IMR-90 (cell line): ENCODE measurements around the gene QSOX2. TPM values are rescaled to one million over a fixed set of nuclear protein-coding genes. Genes with fewer than 3 reads are reported as not detected.

Experiments
- ATAC-seq: fragments of 200-7000 bp; cut with Tn5 transposase; 2 replicates; pipeline ENCODE4 v1.9.1; 2020; ENCODE audit warnings: low read depth, mild to moderate bottlenecking, moderate library complexity
- BruUV-seq: library from RNA; stranded (reverse); fragments of 400-500 nt; replicated peaks from 2 replicates; lab custom pipeline; 2021; lab: Mats Ljungman, UMichigan
- CTCF ChIA-PET: fragments of 300-600 bp; formaldehyde crosslinking; extraction: SDS; loops from one replicate; lab custom pipeline; 2021; ENCODE audit warnings: antibody characterized with exemption; lab: Yijun Ruan, JAX
- POLR2A ChIA-PET: fragments of 300-600 bp; sonication (Branson Sonifier 250); formaldehyde crosslinking; loops from one replicate; lab custom pipeline; 2022; ENCODE audit warnings: antibody characterized with exemption; ENCODE audit not compliant: unreplicated experiment; lab: Charles Lee
- DNase-seq: peaks from one replicate; pipeline ENCODE4 v3.0.0; 2013
- H2AFZ ChIP-seq: replicated peaks from 2 replicates; pipeline ENCODE3; 2013; ENCODE audit warnings: low read length, mild to moderate bottlenecking; ENCODE audit not compliant: poor library complexity
- H2AK5ac ChIP-seq: 2 replicates; pipeline ENCODE4 v1.6.1; 2013; ENCODE audit warnings: low read depth, low read length, inconsistent platforms
- H2AK9ac ChIP-seq: replicated peaks from 2 replicates; pipeline ENCODE3; 2013; ENCODE audit warnings: mild to moderate bottlenecking, low read depth, low read length, moderate library complexity; ENCODE audit not compliant: poor library complexity
- H2BK120ac ChIP-seq: 2 replicates; pipeline ENCODE4 v1.6.1; 2013; ENCODE audit warnings: low read depth, low read length, inconsistent platforms
- H2BK15ac ChIP-seq: 3 replicates; pipeline ENCODE4 v1.6.1; 2013; ENCODE audit warnings: low read depth, low read length, inconsistent platforms
- H2BK20ac ChIP-seq: 2 replicates; pipeline ENCODE4 v1.6.1; 2013; ENCODE audit warnings: low read depth, mild to moderate bottlenecking, inconsistent platforms, low read length, moderate library complexity
- H2BK5ac ChIP-seq: 2 replicates; pipeline ENCODE4 v1.6.1; 2013; ENCODE audit warnings: mild to moderate bottlenecking, low read depth, low read length, inconsistent platforms; ENCODE audit not compliant: poor library complexity, severe bottlenecking
- H3K14ac ChIP-seq: replicated peaks from 2 replicates; pipeline ENCODE4 v1.6.1; 2013; ENCODE audit warnings: low read depth, low read length, inconsistent platforms
- H3K18ac ChIP-seq: 2 replicates; pipeline ENCODE4 v1.6.1; 2013; ENCODE audit warnings: low read depth, low read length, control low read depth
- H3K23ac ChIP-seq: 2 replicates; pipeline ENCODE4 v1.6.1; 2013; ENCODE audit warnings: low read depth, low read length, inconsistent platforms
- H3K27ac ChIP-seq: 2 replicates; pipeline ENCODE4 v1.5.1; 2013; ENCODE audit warnings: mild to moderate bottlenecking, control low read depth, low read length; ENCODE audit not compliant: insufficient read depth
- H3K27me3 ChIP-seq: 2 replicates; pipeline ENCODE4 v1.6.1; 2013; ENCODE audit warnings: low read length; ENCODE audit not compliant: control insufficient read depth, insufficient read depth
- H3K36me3 ChIP-seq: 2 replicates; pipeline ENCODE4 v1.6.1; 2013; ENCODE audit warnings: low read length, mixed read lengths; ENCODE audit not compliant: control insufficient read depth, insufficient read depth
- H3K4ac ChIP-seq: 2 replicates; pipeline ENCODE4 v1.6.1; 2013; ENCODE audit warnings: low read depth, low read length, inconsistent platforms
- H3K4me1 ChIP-seq: 2 replicates; pipeline ENCODE4 v1.6.1; 2013; ENCODE audit warnings: low read length, mixed read lengths; ENCODE audit not compliant: control insufficient read depth, insufficient read depth
- H3K4me2 ChIP-seq: 2 replicates; pipeline ENCODE4 v1.6.1; 2013; ENCODE audit warnings: low read depth, mild to moderate bottlenecking, control low read depth, low read length, moderate library complexity
- H3K4me3 ChIP-seq: 2 replicates; pipeline ENCODE4 v1.5.1; 2013; ENCODE audit warnings: low read depth, mild to moderate bottlenecking, control low read depth, low read length, moderate library complexity; ENCODE audit not compliant: insufficient read depth
- H3K56ac ChIP-seq: 2 replicates; pipeline ENCODE4 v1.6.1; 2013; ENCODE audit warnings: low read length, inconsistent platforms; ENCODE audit not compliant: insufficient read depth; ENCODE audit errors: extremely low read depth
- H3K79me1 ChIP-seq, 2 experiments: 2 replicates each; pipeline ENCODE4 v1.6.1; 2013; ENCODE audit warnings: low read length in 2 of 2, inconsistent platforms in 1 of 2, low read depth in 1 of 2
- H3K9ac ChIP-seq: 2 replicates; pipeline ENCODE4 v1.6.1; 2013; ENCODE audit warnings: low read depth, low read length, control low read depth
- H3K9me1 ChIP-seq: 2 replicates; pipeline ENCODE4 v1.6.1; 2013; ENCODE audit warnings: low read length, inconsistent platforms; ENCODE audit not compliant: insufficient read depth
- H3K9me3 ChIP-seq: 2 replicates; pipeline ENCODE4 v1.6.1; 2013; ENCODE audit warnings: low read length; ENCODE audit not compliant: control insufficient read depth, insufficient read depth
- H4K20me1 ChIP-seq: 2 replicates; pipeline ENCODE4 v1.6.1; 2013; ENCODE audit warnings: low read length, inconsistent platforms; ENCODE audit not compliant: insufficient read depth
- H4K5ac ChIP-seq: 2 replicates; pipeline ENCODE4 v1.6.1; 2013; ENCODE audit warnings: mild to moderate bottlenecking, low read depth, low read length, control low read depth
- H4K8ac ChIP-seq, 2 experiments: 2 replicates each; pipeline ENCODE4 v1.6.1; 2013; ENCODE audit warnings: low read depth in 2 of 2, low read length in 2 of 2, control low read depth in 1 of 2, inconsistent platforms in 1 of 2
- H4K91ac ChIP-seq: 2 replicates; pipeline ENCODE4 v1.6.1; 2013; ENCODE audit warnings: low read depth, low read length, inconsistent platforms; ENCODE audit not compliant: insufficient read depth
- CTCF ChIP-seq: conservative IDR thresholded peaks from 2 replicates; pipeline ENCODE4 v1.5.1; 2012; ENCODE audit warnings: mild to moderate bottlenecking, low read depth, low read length, improper control_type of control experiment
- MAZ ChIP-seq: IDR thresholded peaks from 2 replicates; pipeline ENCODE4 v1.6.1; 2012; ENCODE audit warnings: low read depth, mild to moderate bottlenecking, low read length, improper control_type of control experiment, moderate library complexity, borderline replicate concordance
- WGBS, 2 experiments: methylation state at CpG; one replicate each; pipeline versions ENCODE4 v1.1.5 to v1.1.7; 2013; ENCODE audit warnings: missing lambda C conversion rate in 2 of 2; ENCODE audit not compliant: insufficient read length in 1 of 2; ENCODE audit errors: extremely low coverage in 2 of 2; 5-methylcytosine and 5-hydroxymethylcytosine counted together
- dilution Hi-C: fragments of 300-500 bp; cut with HindIII; formaldehyde crosslinking; loops from one replicate; pipeline ENCODE4 v1.14.3; 2018; ENCODE audit warnings: low sequenced_read_pairs; ENCODE audit not compliant: unreplicated experiment
- in situ Hi-C: fragments of 300-500 bp; cut with MboI; formaldehyde crosslinking; loops from 3 replicates; pipeline ENCODE4 v1.14.3; 2019; ENCODE audit warnings: low sequenced_read_pairs, inconsistent platforms, mixed read lengths
- intact Hi-C: fragments of 100-400 bp; cut with micrococcal nuclease; formaldehyde crosslinking; loops from 2 replicates; pipeline ENCODE4 v1.10.0; 2022
- polyA plus RNA-seq, 3 experiments: library from polyadenylated mRNA; depleted of rRNA; stranded (reverse); fragments of >200 nt; gene quantifications; 2 replicates each; pipeline ENCODE4 v1.2.3, GENCODE V29; 2012; ENCODE audit warnings: low replicate concordance in 1 of 3
- total RNA-seq: library from RNA; depleted of rRNA; stranded (reverse); fragments of >200 nt; gene quantifications from 2 replicates; pipeline ENCODE4 v1.2.3, GENCODE V29; 2012

QSOX2 gene
- total and polyA plus RNA-seq, 2 of the 4 experiments (the other 2 are of a cell fraction), result 5.9 to 12.9 TPM

- ATAC-seq (no peak), DNase-seq (no peak)
- no peak overlapping the region for H4K8ac ChIP-seq
- peaks cover 8 to 43% of the 10 kb centered on the region in 2 experiments for H3K79me1 ChIP-seq
- no peak overlapping the region for H4K91ac ChIP-seq
- H3K56ac ChIP-seq, result no peak overlapping the region
- no peak overlapping the region for H2BK5ac ChIP-seq
- H3K9me1 ChIP-seq, result peaks cover 6% of the 10 kb centered on the region; the same call in 1 of the 2 replicates
- no TSS peak for BruUV-seq
- H2AK9ac ChIP-seq, result no peak overlapping the region
- no peak overlapping the region for H2AK5ac ChIP-seq
- H3K14ac ChIP-seq, result no peak overlapping the region
- no peak overlapping the region for H2BK20ac ChIP-seq
- CTCF ChIA-PET, result no interaction called here
- H3K9me3 ChIP-seq, result no peaks in the 10 kb centered on the region
- no peak overlapping the region for H2BK120ac ChIP-seq
- no peak overlapping the region for H3K27ac ChIP-seq
- dilution Hi-C loops, result no loop called here
- H2BK15ac ChIP-seq, result no peak overlapping the region
- H3K36me3 ChIP-seq, result peaks cover 3% of the 10 kb centered on the region
- H3K4me3 ChIP-seq, result no peak overlapping the region
- no peaks in the 10 kb centered on the region for H3K27me3 ChIP-seq
- no peak overlapping the region for H3K23ac ChIP-seq
- no peak overlapping the region for H4K5ac ChIP-seq
- POLR2A ChIA-PET, result no interaction called here
- H4K20me1 ChIP-seq, result peaks cover 37% of the 10 kb centered on the region
- H3K4me1 ChIP-seq, result peaks cover 6% of the 10 kb centered on the region; the same call in 1 of the 2 replicates
- no peak overlapping the region for H3K9ac ChIP-seq
- TF ChIP-seq MAZ (no peak), CTCF (no peak)
- no peak overlapping the region for H3K4me2 ChIP-seq
- no peak overlapping the region for H3K18ac ChIP-seq
- 84% methylated on average over 6 of the region's 10 CpGs; no CpG with 5 or more reads in 1 of the 2 experiments for WGBS, 2 experiments
- no peak overlapping the region for H3K4ac ChIP-seq
- intact Hi-C loops, result no loop called here
- no peak overlapping the region for H2AFZ ChIP-seq
- in situ Hi-C loops, result no loop called here
These were observed 15.2 kb downstream of the QSOX2 start for GRCh38 chr9:136230365-136230764.
